IPS-18c (cell line): ENCODE results near the gene FAM180B.
A peak's percentile ranks its signal among the peaks of the same experiment; 100 is the strongest.

ENCODE experiments used
- H3K4me3 ChIP-seq: 2 replicates; pipeline ENCODE4 v1.7.0; 2013; ENCODE audit warnings: low read depth, mild to moderate bottlenecking, low read length, moderate library complexity; ENCODE audit not compliant: insufficient read depth
- H3K9me3 ChIP-seq: one replicate; pipeline ENCODE4 v1.6.1; 2013; ENCODE audit warnings: mild to moderate bottlenecking, low read length, moderate library complexity; ENCODE audit not compliant: control insufficient read depth, insufficient read depth

The FAM180B gene

GRCh38 chr11:47589584-47589976 lies 3.1 kb downstream of the FAM180B start:
- Histone ChIP-seq H3K9me3 (no peaks in the 10 kb centered on the region), H3K4me3 (no peak overlapping the region)

GRCh38 chr11:47589977-47590861 lies 3.7 kb downstream of the FAM180B start:
- no peaks in the 10 kb centered on the region for H3K9me3 ChIP-seq
- H3K4me3 ChIP-seq, result no peak overlapping the region

DNA sequence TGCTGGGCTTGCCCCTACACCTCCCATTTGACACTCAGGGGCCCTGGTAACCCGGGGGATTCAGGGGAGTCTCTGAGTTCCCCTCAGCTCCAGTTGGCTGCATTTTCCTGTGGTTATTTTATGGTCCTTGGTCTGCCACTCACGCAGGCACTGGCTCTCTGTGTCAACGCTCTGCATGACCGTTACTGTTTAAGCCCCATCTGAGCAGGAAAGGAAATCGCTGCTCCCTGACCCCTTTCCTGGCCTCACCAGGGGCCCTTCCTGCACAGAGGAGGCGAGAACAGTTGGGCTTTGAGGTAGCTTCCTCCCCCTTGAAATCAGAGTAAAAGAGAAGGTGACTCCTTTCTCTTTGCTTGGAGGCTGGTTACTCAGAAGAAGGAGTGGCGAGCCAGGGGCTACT lies 5.3 kb downstream of the FAM180B start:
- H3K9me3 ChIP-seq, result no peaks in the 10 kb centered on the region
- no peak overlapping the region for H3K4me3 ChIP-seq

DNA sequence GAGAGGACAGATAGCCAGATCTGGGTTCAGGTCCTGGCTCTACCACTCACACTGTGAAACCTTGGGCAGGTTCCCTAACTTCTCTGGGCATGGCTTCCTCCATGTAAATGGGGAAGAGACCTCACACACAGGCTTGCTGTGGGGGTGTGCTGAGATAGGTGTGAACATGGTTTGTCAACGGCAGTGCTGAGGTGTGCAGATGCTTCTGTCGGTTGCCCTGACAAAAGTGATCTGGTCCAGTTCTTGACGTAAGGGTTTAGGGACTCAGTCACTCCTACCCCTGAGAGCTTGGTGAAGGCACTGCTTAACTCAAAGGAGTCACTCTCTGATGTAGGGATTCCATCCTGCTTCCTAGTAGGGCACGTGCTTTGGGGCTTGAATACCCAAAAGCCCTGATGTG lies 5.8 kb downstream of the FAM180B start:
- no peak overlapping the region for H3K4me3 ChIP-seq
- no peaks in the 10 kb centered on the region for H3K9me3 ChIP-seq

- Histone ChIP-seq H3K4me3 (no peak overlapping the region), H3K9me3 (no peaks in the 10 kb centered on the region)
Observed at GRCh38 chr11:47592970-47593369, 6.5 kb downstream of the FAM180B start.

DNA sequence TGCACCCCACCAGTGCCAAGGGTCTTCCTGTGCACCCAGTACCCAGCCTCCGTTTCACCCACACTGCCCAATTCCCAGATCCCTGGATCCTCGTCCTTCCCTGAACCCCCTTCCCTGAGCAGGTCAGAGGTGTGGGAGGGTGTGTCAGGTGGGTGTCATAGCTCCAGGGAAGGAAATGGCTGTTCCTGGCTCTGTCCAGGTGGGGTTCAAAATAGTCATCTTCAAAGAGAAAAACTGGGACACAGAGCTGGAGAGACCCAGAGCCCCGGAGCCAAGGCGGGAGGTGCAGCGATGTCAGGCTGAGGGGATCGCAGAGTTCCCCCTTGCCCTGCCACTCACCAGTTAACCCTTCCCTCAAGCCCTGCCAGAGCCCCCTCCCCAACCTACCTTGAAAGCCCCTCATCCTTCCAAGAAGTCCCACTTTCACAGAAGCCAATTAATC lies 7.0 kb downstream of the FAM180B start:
- H3K9me3 ChIP-seq, result no peaks in the 10 kb centered on the region
- peak overlapping the region; percentile 84 for H3K4me3 ChIP-seq

DNA sequence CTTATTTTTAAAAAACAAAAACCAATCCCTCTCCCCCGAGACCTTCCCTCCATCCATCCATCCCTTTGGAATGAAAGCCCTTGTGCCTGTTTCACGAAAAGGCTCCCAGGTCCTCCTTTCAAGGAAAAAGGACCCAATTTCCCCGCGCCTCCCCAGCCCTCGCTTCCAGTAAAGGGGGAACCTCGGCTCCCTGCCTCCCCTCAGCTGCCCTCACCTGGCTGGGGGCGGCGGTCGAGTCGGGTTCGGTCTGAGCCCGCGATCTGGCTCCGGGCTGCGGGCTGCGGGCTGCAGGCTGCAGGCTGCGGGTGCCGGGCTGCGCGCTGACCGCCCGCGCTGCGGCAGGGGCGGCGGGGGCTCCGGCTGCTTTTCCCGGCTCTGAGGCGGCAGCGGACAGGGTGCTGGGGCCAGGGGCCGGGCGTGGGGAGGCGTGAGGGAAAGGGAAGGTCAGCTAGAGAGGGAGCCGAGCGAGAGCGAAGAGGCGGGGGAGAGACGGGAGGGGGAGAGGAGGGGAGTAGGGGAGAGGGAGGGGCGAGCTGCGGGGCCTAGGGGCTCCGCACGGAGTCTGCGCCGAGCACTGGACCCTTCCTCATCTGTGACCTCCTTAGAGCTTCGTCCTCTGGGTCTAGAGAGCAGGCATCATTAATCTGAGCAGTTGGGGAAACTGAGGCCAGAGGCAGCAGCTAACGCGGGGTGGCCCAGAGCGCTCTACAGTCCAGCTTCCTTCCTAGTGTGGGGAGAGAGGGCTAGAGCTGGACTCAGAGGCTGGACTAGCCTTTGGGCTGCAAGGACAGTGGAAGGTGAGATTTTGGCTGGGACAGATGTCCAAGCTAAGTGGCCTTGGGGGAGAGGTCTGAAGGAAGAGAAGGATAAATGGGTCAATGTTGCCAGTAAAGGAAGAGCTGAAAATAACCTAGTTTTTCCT lies 7.7 kb downstream of the FAM180B start, which contains the start of gene C1QTNF4:
Gene C1QTNF4, minus strand, starts transcription at position 478 of the 922 bp plus-strand sequence. CDS start 3,601 bp downstream, outside the sequence.
- peak within 1 kb of the TSS; percentile 84 for H3K4me3 ChIP-seq

GRCh38 chr11:47595029-47595428 lies 8.6 kb downstream of the FAM180B start:
- H3K4me3 ChIP-seq, result no peak overlapping the region
- no peaks in the 10 kb centered on the region for H3K9me3 ChIP-seq

More for the DNA sequence above, 7.7 kb downstream of the FAM180B start, which contains the start of gene C1QTNF4:
- no peaks in the 10 kb centered on the region for H3K9me3 ChIP-seq

DNA sequence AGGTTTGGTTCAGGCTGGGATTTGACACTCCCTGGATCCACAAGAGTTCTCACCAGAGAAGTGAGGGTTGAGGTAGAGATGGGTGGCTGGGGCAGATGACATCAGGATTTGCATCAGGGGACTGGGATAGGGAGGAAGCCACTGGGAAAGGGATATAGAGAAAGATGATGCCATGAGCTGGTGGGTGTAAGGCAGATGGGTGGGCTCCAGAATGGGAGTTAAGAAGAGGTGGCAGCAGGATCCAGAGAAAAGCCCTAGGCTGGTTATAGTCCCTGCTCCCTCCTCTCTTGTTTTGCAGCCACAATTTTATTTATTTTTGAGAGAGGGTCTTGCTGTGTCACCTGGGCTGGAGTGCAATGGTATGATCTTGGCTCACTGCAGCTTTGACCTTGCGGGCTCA lies 9.5 kb downstream of the FAM180B start:
- Histone ChIP-seq H3K4me3 (no peak overlapping the region), H3K9me3 (no peaks in the 10 kb centered on the region)

GRCh38 chr11:47599902-47600301 lies 13.4 kb downstream of the FAM180B start:
- Histone ChIP-seq H3K9me3 (no peaks in the 10 kb centered on the region), H3K4me3 (no peak overlapping the region)

- no peaks in the 10 kb centered on the region for H3K9me3 ChIP-seq
- no peak overlapping the region for H3K4me3 ChIP-seq
Observed at GRCh38 chr11:47603295-47603694, 16.8 kb downstream of the FAM180B start.

DNA sequence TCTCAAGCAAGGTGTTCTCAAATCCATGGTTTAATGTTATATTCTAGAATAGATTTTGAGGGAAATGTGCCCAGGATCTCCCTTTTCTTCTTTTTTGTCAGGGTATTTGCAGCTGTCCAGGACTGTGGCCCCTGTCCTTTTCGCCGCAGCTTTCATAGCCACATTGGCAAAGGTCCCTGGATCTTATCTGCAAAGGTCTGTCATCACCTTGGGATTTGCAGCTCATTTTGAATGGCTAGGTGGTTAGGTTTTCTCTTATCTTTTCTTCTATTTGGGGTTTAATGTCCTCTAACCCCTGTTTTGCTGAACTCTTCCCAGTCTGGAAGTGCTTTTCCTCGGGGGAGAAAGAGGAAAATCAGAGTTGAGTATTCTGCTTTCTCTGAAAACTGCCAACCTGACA lies 19.4 kb downstream of the FAM180B start:
- Histone ChIP-seq H3K4me3 (no peak overlapping the region), H3K9me3 (no peaks in the 10 kb centered on the region)

DNA sequence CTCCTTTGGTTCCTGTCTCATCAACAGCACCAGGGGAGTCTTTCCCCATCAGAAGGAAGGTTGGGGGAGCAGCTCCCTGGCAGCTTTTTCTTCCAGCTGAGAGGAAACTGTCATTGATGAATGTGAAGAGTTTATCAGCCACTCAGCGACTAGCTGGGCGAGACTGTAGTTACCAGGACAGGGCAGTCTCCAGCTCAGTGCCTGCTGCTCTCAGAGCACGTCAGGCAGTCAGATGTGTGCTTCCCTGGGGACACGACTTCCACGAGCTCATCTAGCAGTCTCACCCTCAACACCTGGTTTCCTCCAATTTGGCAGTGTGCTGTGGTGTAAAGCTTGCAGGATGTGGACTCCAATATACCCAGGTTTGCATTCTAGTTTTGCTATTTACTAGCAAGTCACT lies 20.3 kb downstream of the FAM180B start:
- H3K4me3 ChIP-seq, result no peak overlapping the region
- H3K9me3 ChIP-seq, result no peaks in the 10 kb centered on the region

- Histone ChIP-seq H3K4me3 (no peak overlapping the region), H3K9me3 (no peaks in the 10 kb centered on the region)
Observed at GRCh38 chr11:47607380-47607779, 20.9 kb downstream of the FAM180B start.

DNA sequence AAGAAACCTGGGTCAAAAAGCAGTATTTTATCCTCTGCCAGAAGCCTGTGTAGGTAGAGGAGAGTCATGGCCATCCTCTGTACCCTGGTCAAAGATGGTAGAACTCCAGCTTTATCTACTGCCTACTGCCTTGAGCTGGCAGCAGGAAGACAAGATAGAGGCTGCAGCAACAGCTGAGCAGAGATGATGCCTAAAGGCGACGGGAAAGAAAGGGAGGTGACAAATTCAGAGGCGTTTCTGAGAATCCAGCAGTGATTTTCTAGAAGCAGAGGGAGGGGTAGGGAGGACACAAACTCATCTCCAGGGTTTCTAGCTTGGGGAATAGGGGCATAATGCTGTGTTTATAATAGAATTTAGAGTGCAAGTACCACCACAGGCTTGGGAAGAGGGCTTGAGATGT lies 23.2 kb downstream of the FAM180B start:
- no peak overlapping the region for H3K4me3 ChIP-seq

GRCh38 chr11:47611348-47611794 lies 24.9 kb downstream of the FAM180B start:
- Histone ChIP-seq H3K4me3 (no peak overlapping the region), H3K9me3 (no peaks in the 10 kb centered on the region)

More for the DNA sequence above, 23.2 kb downstream of the FAM180B start:
- no peaks in the 10 kb centered on the region for H3K9me3 ChIP-seq

DNA sequence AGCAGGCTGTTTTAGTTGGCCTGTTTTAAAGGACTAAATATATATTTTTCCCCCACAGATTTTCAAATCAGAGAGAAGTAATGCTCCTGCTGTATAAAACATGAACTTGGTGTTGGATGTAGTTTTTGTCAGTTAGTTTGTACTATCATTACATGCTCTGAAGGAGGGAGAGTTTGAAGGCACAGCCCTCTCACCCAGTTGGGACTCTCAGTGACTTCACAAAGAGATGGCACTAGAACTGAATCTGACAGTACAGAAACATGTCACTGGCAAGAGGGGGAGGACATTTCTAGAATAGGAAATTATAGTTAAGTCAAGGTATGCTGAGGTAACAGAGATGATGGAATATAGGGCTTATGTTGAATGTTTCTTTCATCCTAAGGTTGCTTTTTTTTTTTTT lies 28.8 kb downstream of the FAM180B start:
- no peaks in the 10 kb centered on the region for H3K9me3 ChIP-seq
- H3K4me3 ChIP-seq, result no peak overlapping the region
